Measurements from ENCODE around the gene ZNF148. TPM values are rescaled to one million over a fixed set of nuclear protein-coding genes. Genes with fewer than 3 reads are reported as not detected.
A peak's percentile ranks its signal among the peaks of the same experiment; 100 is the strongest.
"Not testable (repeated sequence)": the region's sequence is repeated elsewhere in the genome, so short reads cannot be mapped to it uniquely, and the experiment has no call there.

ZNF148 gene, protein sequence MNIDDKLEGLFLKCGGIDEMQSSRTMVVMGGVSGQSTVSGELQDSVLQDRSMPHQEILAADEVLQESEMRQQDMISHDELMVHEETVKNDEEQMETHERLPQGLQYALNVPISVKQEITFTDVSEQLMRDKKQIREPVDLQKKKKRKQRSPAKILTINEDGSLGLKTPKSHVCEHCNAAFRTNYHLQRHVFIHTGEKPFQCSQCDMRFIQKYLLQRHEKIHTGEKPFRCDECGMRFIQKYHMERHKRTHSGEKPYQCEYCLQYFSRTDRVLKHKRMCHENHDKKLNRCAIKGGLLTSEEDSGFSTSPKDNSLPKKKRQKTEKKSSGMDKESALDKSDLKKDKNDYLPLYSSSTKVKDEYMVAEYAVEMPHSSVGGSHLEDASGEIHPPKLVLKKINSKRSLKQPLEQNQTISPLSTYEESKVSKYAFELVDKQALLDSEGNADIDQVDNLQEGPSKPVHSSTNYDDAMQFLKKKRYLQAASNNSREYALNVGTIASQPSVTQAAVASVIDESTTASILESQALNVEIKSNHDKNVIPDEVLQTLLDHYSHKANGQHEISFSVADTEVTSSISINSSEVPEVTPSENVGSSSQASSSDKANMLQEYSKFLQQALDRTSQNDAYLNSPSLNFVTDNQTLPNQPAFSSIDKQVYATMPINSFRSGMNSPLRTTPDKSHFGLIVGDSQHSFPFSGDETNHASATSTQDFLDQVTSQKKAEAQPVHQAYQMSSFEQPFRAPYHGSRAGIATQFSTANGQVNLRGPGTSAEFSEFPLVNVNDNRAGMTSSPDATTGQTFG
- 10 to 100 TPM; 33.8 to 34.3 TPM for total RNA-seq

DNA sequence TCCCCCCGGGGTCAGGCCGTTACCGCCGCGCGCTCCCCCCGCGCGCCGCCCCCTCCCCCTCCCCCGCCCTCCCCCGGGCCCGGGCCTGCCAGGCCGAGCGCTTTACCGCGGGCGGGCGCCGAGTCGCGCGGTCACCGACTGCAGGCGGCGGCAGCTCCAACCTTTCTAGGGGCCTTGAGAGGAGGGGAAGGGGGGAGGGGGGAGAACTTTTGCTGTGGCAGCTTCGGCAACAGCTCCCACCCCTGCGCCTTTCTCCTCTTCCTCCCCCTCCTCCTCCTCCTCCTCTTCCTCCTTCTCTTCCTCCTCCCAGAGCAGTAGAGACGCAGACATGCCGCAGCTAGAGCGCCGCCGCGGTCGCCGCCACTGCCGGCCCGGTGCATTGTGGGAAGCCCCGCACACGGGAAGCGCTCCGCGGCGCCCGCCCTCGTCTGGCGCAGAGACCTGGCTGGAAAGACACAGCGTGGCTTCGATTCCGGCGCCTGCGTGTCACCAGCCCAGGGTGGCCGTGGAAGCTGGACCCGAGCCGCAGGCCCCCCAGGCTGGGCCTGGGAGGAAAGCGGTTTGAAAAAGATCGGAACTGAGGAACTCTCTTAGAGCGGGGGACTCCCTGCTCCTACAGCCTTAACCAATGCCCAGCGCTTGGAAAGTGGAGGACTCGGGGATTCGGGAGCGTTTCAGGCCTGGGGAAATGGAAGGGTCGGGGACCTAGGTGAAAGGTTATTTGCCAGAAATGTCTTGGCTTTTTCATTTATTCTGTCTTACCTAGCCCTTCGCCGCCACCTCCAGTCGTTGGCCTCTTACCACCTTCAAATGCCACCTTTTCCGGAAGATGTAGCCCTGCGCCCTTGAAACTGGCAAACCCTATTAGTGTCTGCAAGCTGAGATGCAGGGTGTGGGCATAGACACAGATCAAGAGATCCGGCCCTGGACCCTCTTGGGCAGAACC is at the start of gene ZNF148:
Gene ZNF148, minus strand, starts transcription at position 330 of the 946 bp plus-strand sequence. CDS start 61,685 bp downstream, outside the sequence.
- peaks cover 23% of the 10 kb centered on the region for H3K4me1 Mint-ChIP-seq
- no peaks in the 10 kb centered on the region for H3K9me3 Mint-ChIP-seq
- peaks cover 23% of the 10 kb centered on the region for H3K36me3 Mint-ChIP-seq
- DNase-seq, result peak; percentile 92
- peak within 1 kb of the TSS; percentile 98 for H3K27ac Mint-ChIP-seq
- no peaks in the 10 kb centered on the region for H3K27me3 Mint-ChIP-seq
- peak within 1 kb of the TSS; percentile 95 for H3K4me3 Mint-ChIP-seq

DNA sequence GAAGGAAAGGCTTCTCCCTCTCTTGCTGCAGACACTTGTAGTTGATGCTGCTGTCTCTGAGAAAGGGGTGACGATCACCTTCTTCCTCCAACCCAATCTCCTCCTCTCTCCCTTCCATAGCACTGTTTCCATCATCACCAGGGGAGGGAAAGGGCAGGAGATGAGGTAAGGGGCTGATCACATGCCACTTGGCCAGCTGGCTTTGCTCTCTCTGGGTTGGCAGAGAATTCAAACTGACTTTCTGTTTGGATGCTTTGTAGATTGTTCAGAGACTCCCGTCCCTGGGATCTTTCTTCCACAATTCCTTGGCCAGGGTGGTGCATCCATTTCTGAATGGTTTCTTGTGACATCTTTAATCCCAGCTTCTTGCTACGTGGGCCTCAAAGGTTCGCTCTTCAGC is 43.2 kb upstream of the ZNF148 start:
- no peaks in the 10 kb centered on the region for H3K4me1 Mint-ChIP-seq
- no peak overlapping the region for H3K4me3 Mint-ChIP-seq
- H3K27me3 Mint-ChIP-seq, result no peaks in the 10 kb centered on the region
- H3K27ac Mint-ChIP-seq, result no peak overlapping the region
- peaks cover 3% of the 10 kb centered on the region for H3K9me3 Mint-ChIP-seq
- no peaks in the 10 kb centered on the region for H3K36me3 Mint-ChIP-seq
- DNase-seq, result no peak

DNA sequence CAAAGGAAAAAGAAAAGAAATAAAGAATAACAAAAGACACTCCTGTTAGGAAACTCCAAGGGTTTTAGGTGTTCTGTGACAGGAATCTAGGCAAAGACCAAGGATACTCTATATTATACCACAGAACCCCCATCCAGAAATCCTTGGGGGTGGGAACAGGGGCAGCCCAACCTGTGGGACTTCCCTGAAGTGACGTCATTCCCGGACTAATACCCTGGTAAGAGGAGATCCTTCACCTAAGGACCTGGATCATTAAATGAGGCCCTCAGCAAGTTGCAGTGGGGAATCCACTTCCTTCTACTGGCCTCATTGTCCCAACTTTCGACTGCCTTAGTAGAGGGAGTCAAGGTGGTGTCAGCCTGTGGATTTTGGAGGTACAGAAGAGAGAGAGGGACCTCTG is 41.1 kb upstream of the ZNF148 start:
- H3K9me3 Mint-ChIP-seq, result peaks cover 3% of the 10 kb centered on the region
- H3K27me3 Mint-ChIP-seq, result peaks cover 4% of the 10 kb centered on the region
- H3K27ac Mint-ChIP-seq, result no peak overlapping the region

DNA sequence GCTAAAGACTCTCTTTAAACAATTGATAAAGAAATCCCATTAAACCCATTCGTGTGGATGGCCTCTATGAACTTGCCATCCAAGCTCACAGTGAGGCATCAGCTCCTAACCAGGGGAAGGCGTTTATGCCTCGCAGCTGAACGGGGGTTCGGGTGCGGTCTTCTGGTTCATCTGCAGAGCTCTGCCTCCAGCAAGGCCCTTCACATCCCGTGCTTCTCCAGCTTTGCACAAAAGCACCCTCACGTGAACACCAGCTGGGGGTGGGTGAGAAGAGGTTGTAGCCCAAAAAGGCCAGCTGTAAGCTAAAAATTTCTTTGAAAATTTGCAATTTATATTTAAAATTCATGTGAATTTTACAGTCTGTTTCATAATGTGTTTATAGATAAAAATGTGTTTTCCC is 39.5 kb upstream of the ZNF148 start:
- Mint-ChIP-seq H3K36me3 (no peaks in the 10 kb centered on the region), H3K4me3 (no peak overlapping the region), H3K4me1 (no peaks in the 10 kb centered on the region), H3K9me3 (peaks cover 3% of the 10 kb centered on the region), H3K27me3 (peaks cover 10% of the 10 kb centered on the region), H3K27ac (no peak overlapping the region)
- DNase-seq, result no peak

More for the DNA sequence above, 41.1 kb upstream of the ZNF148 start:
- DNase-seq, result no peak
- Mint-ChIP-seq H3K4me1 (no peaks in the 10 kb centered on the region), H3K36me3 (no peaks in the 10 kb centered on the region), H3K4me3 (no peak overlapping the region)

DNA sequence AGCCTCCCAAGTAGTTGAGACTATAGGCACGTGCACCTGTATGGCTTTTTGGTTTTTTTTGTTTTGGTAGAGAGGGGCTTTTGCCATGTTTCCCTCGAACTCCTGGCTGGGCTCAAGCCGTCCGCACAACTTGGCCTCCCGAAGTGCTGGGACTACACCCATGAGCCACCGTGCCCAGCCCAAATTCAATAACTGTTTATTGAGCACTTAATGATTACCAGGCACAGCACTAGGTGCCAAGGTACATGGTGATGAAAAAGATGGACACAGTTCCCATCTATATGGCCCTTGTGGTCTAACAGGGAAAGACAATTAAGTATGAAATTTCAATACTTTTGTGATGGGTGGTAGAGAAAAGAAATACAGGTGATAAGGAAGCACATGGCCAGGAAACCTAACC is 35.8 kb upstream of the ZNF148 start:
- DNase-seq, result no peak
- H3K27me3 Mint-ChIP-seq, result peaks cover 11% of the 10 kb centered on the region
- H3K27ac Mint-ChIP-seq, result no peak overlapping the region
- peaks cover 3% of the 10 kb centered on the region for H3K9me3 Mint-ChIP-seq
- no peaks in the 10 kb centered on the region for H3K36me3 Mint-ChIP-seq
- no peaks in the 10 kb centered on the region for H3K4me1 Mint-ChIP-seq
- no peak overlapping the region for H3K4me3 Mint-ChIP-seq

DNA sequence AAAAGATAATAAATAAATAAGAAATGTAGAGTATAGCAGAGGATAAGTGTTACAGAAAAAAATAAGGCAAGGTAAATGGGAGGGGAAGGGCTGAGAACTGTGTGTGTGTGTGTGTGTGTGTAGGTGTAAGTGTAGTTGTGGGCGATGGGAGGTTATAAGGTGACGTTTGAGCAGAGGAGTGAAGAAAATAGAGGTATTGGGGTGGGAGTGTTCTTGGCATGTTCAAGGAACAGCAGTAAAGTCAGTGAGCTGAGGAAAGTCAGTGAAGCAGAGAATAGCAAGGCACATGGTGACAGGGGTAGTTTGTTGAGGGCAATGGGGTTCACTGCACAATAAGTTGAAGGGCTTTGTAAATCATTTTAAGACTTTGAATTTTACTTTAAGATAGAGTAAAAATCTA is 30.9 kb upstream of the ZNF148 start:
- H3K9me3 Mint-ChIP-seq, result peaks cover 11% of the 10 kb centered on the region
- no peak for DNase-seq
- peaks cover 7% of the 10 kb centered on the region for H3K27me3 Mint-ChIP-seq
- no peaks in the 10 kb centered on the region for H3K4me1 Mint-ChIP-seq
- H3K36me3 Mint-ChIP-seq, result no peaks in the 10 kb centered on the region
- no peak overlapping the region for H3K4me3 Mint-ChIP-seq
- no peak overlapping the region for H3K27ac Mint-ChIP-seq

DNA sequence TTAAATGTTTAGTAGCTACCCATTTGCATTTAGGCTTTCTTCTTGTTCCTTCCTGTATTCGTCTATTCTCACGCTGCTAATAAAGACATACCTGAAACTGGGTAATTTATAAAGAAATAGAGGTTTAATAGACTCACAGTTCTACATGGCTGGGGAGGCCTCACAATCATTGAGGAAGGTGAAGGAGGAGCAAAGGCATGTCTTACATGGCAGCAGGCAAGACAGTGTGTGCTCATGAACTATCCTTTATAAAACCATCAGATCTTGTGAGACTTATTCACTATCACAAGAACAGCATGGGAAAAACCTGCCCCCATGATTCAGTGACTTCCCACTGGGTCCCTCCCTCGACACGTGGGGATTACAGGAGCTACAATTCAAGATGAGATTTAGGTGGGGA is 30.4 kb upstream of the ZNF148 start:
- not testable (repeated sequence) for H3K27ac Mint-ChIP-seq, H3K36me3 Mint-ChIP-seq, H3K4me1 Mint-ChIP-seq, H3K4me3 Mint-ChIP-seq, H3K27me3 Mint-ChIP-seq, DNase-seq
- H3K9me3 Mint-ChIP-seq, result peaks cover 11% of the 10 kb centered on the region

DNA sequence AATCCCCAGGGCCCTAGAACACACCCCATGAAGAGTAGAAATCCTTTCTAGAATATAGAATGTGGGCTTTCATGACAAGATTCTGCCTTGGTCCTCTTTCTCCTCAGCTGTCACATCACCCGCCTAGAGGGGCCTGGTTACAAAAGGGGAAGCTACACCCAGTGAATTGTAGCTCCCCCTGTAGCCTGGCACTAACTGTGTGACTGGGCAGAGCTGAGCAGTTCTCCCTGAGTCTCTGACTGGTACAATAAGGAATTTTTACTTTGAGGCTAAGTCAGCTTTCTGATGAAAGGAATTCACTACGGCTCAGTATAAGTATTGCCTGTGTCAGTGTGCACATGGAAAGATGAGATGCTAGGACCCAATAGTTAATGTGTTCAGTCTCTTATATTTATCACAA is 28.7 kb upstream of the ZNF148 start:
- H3K27ac Mint-ChIP-seq, result no peak overlapping the region
- no peaks in the 10 kb centered on the region for H3K27me3 Mint-ChIP-seq
- no peaks in the 10 kb centered on the region for H3K36me3 Mint-ChIP-seq
- no peak for DNase-seq
- H3K4me1 Mint-ChIP-seq, result no peaks in the 10 kb centered on the region
- H3K4me3 Mint-ChIP-seq, result no peak overlapping the region
- H3K9me3 Mint-ChIP-seq, result peaks cover 11% of the 10 kb centered on the region

DNA sequence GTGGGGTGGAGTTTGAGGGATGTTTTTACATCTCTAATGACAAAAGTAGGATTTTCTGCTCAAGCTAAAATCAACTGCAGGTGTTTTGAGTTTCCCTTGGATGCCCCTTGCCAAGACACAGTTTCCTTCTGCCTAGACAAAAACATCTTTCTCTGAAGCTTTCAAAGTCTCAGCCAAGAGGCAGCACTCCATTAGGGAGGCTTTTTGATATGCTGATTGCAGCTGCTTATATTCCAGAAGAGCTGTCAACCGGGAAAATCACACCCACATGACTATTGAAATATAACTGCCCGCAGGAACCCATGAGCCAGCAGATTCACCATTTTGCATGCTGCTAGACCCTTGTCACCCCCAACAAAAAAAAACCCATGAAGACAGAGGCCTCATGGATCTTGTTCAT is 27.5 kb upstream of the ZNF148 start:
- H3K4me1 Mint-ChIP-seq, result no peaks in the 10 kb centered on the region
- no peak overlapping the region for H3K27ac Mint-ChIP-seq
- no peaks in the 10 kb centered on the region for H3K36me3 Mint-ChIP-seq
- no peak for DNase-seq
- H3K9me3 Mint-ChIP-seq, result peaks cover 11% of the 10 kb centered on the region
- no peaks in the 10 kb centered on the region for H3K27me3 Mint-ChIP-seq
- H3K4me3 Mint-ChIP-seq, result no peak overlapping the region

DNA sequence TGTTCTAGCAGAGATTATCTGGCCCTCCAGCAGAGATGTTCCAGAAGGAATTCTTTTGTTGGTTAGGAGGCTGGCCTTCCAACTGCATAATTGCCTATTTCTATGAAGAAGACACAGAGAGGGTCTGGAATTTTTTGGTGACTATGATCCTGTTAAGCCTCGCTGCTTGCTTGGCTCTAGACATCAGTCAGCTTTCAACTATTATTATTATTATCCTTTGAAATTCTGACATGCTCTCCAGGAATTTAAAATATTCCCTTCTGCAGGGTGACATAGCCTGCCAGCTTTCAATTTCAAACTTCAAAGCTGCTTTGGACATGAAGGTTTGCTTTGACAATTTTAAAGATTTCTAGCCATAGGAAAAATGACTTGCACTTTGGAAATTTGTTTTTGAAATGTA is 26.3 kb upstream of the ZNF148 start:
- no peaks in the 10 kb centered on the region for H3K27me3 Mint-ChIP-seq
- DNase-seq, result no peak
- H3K27ac Mint-ChIP-seq, result no peak overlapping the region
- peaks cover 11% of the 10 kb centered on the region for H3K9me3 Mint-ChIP-seq
- no peak overlapping the region for H3K4me3 Mint-ChIP-seq
- no peaks in the 10 kb centered on the region for H3K4me1 Mint-ChIP-seq
- H3K36me3 Mint-ChIP-seq, result no peaks in the 10 kb centered on the region

DNA sequence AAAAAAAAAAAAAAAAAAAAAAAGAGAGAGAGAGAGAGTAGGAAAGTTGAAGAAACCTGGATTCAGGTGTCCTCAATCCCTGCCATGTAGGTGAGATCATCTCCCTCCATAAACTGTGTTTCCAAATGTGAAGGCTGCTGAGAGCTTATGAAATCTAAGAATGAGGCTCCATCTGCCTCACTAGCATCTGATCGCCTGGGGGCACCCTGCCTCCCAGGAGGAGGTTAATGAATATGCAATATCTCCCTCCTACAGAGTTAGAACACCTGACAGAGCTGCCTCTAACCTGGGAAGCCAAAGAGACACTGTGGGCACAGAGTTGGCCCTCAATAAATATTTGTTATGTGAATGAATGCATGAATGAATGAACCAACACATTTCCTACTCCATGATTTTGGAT is 23.8 kb upstream of the ZNF148 start:
- no peak overlapping the region for H3K27ac Mint-ChIP-seq
- H3K9me3 Mint-ChIP-seq, result no peaks in the 10 kb centered on the region
- no peaks in the 10 kb centered on the region for H3K4me1 Mint-ChIP-seq
- DNase-seq, result no peak
- peaks cover 9% of the 10 kb centered on the region for H3K27me3 Mint-ChIP-seq
- no peaks in the 10 kb centered on the region for H3K36me3 Mint-ChIP-seq
- H3K4me3 Mint-ChIP-seq, result no peak overlapping the region

DNA sequence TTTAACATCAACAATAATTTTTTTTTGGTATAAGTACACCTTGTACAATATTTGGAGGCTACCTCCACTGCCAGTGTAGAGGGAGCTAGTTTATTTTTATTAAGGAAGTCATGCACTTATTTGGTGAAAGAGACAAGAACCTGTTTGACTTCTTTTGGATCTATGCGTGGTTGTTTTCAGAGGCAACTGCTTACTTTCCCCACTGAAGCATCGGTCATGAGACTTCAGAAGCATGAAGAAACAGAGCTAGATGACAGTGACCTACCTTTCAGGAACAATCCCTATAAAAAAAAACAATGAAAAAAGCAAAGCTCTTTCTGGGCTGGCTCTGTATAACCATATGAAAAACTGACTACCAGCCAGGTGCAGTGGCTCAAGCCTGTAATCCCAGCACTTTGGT is 20.0 kb upstream of the ZNF148 start:
- Mint-ChIP-seq H3K4me3 (no peak overlapping the region), H3K27me3 (peaks cover 9% of the 10 kb centered on the region), H3K27ac (no peak overlapping the region), H3K4me1 (peaks cover 4% of the 10 kb centered on the region), H3K36me3 (peaks cover 2% of the 10 kb centered on the region), H3K9me3 (no peaks in the 10 kb centered on the region)
- no peak for DNase-seq

DNA sequence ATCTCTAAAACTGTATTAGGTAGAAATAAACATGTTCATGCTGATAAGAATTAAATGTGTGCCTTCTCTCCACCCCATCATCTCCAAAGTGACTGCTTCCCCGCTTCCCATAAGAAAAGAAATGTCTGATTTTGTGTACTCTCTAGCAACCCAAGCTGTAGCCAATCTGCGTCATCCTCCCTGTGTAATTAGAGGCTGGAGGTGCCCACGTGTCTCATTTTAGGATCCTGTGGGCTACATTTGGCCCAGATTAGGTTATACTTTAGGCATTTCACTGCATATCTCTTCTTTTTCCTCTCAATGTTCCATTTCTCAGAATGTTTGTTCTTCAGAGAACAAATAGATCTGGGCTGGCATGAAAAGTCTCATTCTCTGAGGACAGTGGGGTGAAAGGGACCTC is 19.3 kb upstream of the ZNF148 start:
- Mint-ChIP-seq H3K4me1 (peaks cover 7% of the 10 kb centered on the region), H3K27me3 (peaks cover 9% of the 10 kb centered on the region), H3K4me3 (no peak overlapping the region), H3K36me3 (peaks cover 2% of the 10 kb centered on the region), H3K27ac (no peak overlapping the region), H3K9me3 (no peaks in the 10 kb centered on the region)
- no peak for DNase-seq

DNA sequence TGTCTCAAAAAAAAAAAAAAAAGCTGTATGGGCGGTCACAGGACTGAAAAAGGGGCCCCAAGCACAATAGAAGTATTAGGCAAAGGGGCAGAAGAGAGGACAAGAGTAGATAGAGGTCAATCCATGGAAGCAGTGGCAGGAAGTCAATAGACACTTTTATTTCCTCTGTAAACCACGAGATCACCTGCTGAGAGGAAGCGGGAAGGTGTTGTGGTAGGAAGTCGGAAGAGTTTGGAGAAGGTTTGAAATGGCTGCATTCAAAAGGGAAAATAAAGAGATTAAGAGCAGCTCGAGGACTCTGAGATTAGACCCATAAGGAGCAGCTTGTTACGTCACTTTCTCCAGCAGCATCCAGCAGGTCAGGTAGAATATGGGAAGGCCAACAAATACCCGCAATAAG is 14.2 kb upstream of the ZNF148 start:
- Mint-ChIP-seq H3K4me3 (no peak overlapping the region), H3K36me3 (peaks cover 2% of the 10 kb centered on the region), H3K9me3 (no peaks in the 10 kb centered on the region), H3K4me1 (peaks cover 11% of the 10 kb centered on the region), H3K27ac (no peak overlapping the region), H3K27me3 (peaks cover 5% of the 10 kb centered on the region)
- no peak for DNase-seq

DNA sequence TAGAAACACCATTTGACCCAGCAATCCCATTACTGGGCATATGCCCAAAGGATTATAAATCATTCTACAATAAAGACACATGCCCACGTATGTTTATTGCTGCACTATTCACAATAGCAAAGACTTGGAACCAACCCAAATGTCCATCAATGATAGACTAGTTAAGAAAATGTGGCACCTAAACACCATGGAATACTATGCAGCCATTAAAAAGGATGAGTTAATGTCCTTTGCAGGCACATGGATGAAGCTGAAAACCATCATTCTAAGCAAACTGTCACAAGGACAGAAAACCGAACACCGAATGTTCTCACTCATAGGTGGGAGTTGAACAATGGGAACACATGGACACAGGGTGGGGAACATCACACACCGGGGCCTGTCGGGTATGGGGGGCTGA is 13.2 kb upstream of the ZNF148 start:
- H3K4me3 Mint-ChIP-seq, H3K27me3 Mint-ChIP-seq, DNase-seq, H3K36me3 Mint-ChIP-seq, H3K9me3 Mint-ChIP-seq, H3K27ac Mint-ChIP-seq, H3K4me1 Mint-ChIP-seq: not testable (repeated sequence)

Measured in activated naive CD8-positive, alpha-beta T cell treated with anti-CD3 and anti-CD28 coated beads for 36 hours (primary cell).